PC-3 (cell line): ENCODE measurements around the gene ST6GALNAC3. TPM values are rescaled to one million over a fixed set of nuclear protein-coding genes. Genes with fewer than 3 reads are reported as not detected.

Experiments used
- ATAC-seq: fragments of 200-7000 bp; cut with Tn5 transposase; 2 replicates; pipeline ENCODE4 v1.9.1; 2020; ENCODE audit warnings: mild to moderate bottlenecking, moderate library complexity
- BruUV-seq: library from RNA; stranded (reverse); fragments of 400-500 nt; replicated peaks from 2 replicates; lab custom pipeline; 2021; lab: Mats Ljungman, UMichigan
- CTCF ChIA-PET: fragments of 300-600 bp; sonication (Branson Sonifier 250); formaldehyde crosslinking; loops from one replicate; lab custom pipeline; 2022; ENCODE audit warnings: antibody characterized with exemption; lab: Charles Lee
- POLR2A ChIA-PET: fragments of 300-600 bp; sonication (Branson Sonifier 250); formaldehyde crosslinking; loops from one replicate; lab custom pipeline; 2022; ENCODE audit warnings: antibody characterized with exemption; ENCODE audit not compliant: unreplicated experiment; lab: Charles Lee
- DNase-seq: peaks from one replicate; pipeline ENCODE4 v3.0.0-alpha.2; 2015
- H2AFZ ChIP-seq: fragments of 300-600 bp; sonication (generic); 2 replicates; pipeline ENCODE4 v1.6.0; 2016; ENCODE audit warnings: antibody characterized with exemption, low read length
- H3F3A ChIP-seq: fragments of 300-600 bp; sonication (generic); one replicate; pipeline ENCODE4 v1.6.0; 2017; ENCODE audit warnings: antibody characterized with exemption, low read length, control low read depth, mild to moderate bottlenecking; ENCODE audit not compliant: unreplicated experiment
- H3K27ac ChIP-seq: fragments of 300-600 bp; sonication (generic); 2 replicates; pipeline ENCODE4 v1.5.1; 2016; ENCODE audit warnings: mild to moderate bottlenecking, low read length
- H3K27me3 ChIP-seq: fragments of 300-600 bp; sonication (generic); 2 replicates; pipeline ENCODE4 v1.6.1; 2016; ENCODE audit warnings: low read length, mixed read lengths
- H3K36me3 ChIP-seq: fragments of 300-600 bp; sonication (generic); 2 replicates; pipeline ENCODE4 v1.6.1; 2016; ENCODE audit warnings: low read depth, mixed run types, low read length, mixed read lengths
- H3K4me1 ChIP-seq: fragments of 300-600 bp; sonication (generic); 2 replicates; pipeline ENCODE4 v1.5.1; 2016; ENCODE audit warnings: low read length; ENCODE audit not compliant: insufficient read depth
- H3K4me2 ChIP-seq: fragments of 300-600 bp; sonication (generic); 2 replicates; pipeline ENCODE4 v1.6.0; 2016; ENCODE audit warnings: low read length
- H3K4me3 ChIP-seq: fragments of 300-600 bp; sonication (generic); 2 replicates; pipeline ENCODE4 v1.5.1; 2016; ENCODE audit warnings: mild to moderate bottlenecking, low read length, mixed read lengths
- H3K79me2 ChIP-seq: fragments of 300-600 bp; sonication (generic); 2 replicates; pipeline ENCODE4 v1.6.1; 2017; ENCODE audit warnings: low read length, mixed read lengths
- H3K9ac ChIP-seq: fragments of 300-600 bp; sonication (generic); 2 replicates; pipeline ENCODE4 v1.6.0; 2016; ENCODE audit warnings: mild to moderate bottlenecking, low read length
- H3K9me2 ChIP-seq: fragments of 300-600 bp; sonication (generic); replicated peaks from 2 replicates; pipeline ENCODE4 v1.6.1; 2016; ENCODE audit warnings: mixed run types, low read length, mixed read lengths
- H3K9me3 ChIP-seq: fragments of 300-600 bp; sonication (generic); 2 replicates; pipeline ENCODE4 v1.6.1; 2016; ENCODE audit warnings: low read length, mixed read lengths
- H4K20me1 ChIP-seq: fragments of 300-600 bp; sonication (generic); 2 replicates; pipeline ENCODE4 v1.6.1; 2016; ENCODE audit warnings: low read length, mixed read lengths
- EZH2 ChIP-seq: fragments of 300-600 bp; sonication (generic); IDR thresholded peaks from one replicate; pipeline ENCODE4 v1.6.1; 2017; ENCODE audit warnings: antibody characterized with exemption, mild to moderate bottlenecking, low read length; ENCODE audit not compliant: unreplicated experiment
- EZH2phosphoT487 ChIP-seq: fragments of 300-600 bp; sonication (generic); IDR thresholded peaks from 2 replicates; pipeline ENCODE4 v1.6.1; 2018; ENCODE audit warnings: mild to moderate bottlenecking, antibody characterized with exemption, low read length, borderline replicate concordance
- intact Hi-C: fragments of 100-400 bp; cut with micrococcal nuclease; formaldehyde crosslinking; loops from 2 replicates; pipeline ENCODE4 v1.9.0; 2023
- total RNA-seq: library from RNA; depleted of rRNA; stranded (reverse); fragments of >200 nt; gene quantifications from 2 replicates; pipeline ENCODE4 v1.2.3, GENCODE V29; 2014
- TF ChIP-seq, protein P1 (sequence below): fragments of 300-600 bp; sonication (generic); conservative IDR thresholded peaks from 2 replicates; pipeline ENCODE4 v1.5.1; 2017; ENCODE audit warnings: antibody characterized with exemption, low read depth, mild to moderate bottlenecking, low read length

Gene ST6GALNAC3
- total RNA-seq, 1 experiment from 2014 or later = not detected

DNA sequence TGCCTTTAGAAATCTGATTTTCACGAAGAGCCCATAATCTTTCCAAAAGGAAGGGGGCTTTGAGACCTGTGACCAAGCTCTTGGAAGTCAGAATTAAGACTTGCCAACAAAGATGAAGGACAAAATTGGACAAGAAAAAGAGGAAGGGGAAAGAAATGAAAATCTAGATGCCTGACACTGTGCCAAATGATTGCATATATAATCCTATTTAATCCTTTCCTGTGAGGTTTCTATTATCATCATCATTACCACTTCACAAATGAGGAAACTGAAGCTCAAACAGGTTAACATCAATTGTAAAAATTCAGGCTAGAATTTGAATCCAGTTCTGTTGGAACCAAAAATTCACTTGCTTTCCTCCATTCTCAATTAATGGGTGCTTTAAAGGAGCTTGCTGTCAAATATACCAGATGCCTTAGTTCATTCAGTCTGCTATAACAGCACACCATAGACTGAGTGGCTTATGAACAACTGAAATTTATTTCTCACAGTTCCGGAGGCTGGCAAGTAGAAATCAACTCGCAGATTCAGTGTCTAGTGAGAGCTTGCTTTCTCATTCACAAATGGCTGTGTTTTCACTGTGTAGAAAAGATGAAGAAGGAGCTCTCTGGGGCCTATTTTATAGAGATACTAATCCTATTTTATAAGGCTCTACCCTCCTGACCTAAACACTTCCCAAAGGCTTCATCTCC, 595.2 kb downstream of the ST6GALNAC3 start:
- Histone ChIP-seq H3K4me1 (no peaks in the 10 kb centered on the region), H3K4me3 (no peak overlapping the region), H4K20me1 (no peaks in the 10 kb centered on the region), H3F3A (no peaks in the 10 kb centered on the region), H3K27me3 (0 out of 2 replicates have a peak, but pooled peaks cover 2% of the 10 kb centered on the region), H3K9ac (no peak overlapping the region), H3K9me2 (no peaks in the 10 kb centered on the region), H3K79me2 (no peaks in the 10 kb centered on the region), H3K36me3 (no peaks in the 10 kb centered on the region), H2AFZ (no peak overlapping the region), H3K4me2 (no peak overlapping the region), H3K27ac (no peak overlapping the region), H3K9me3 (no peaks in the 10 kb centered on the region)
- CTCF ChIA-PET = no interaction called here
- DNase-seq (no peak), ATAC-seq (no peak)
- TF ChIP-seq EZH2phosphoT487 (no peak), EZH2 (no peak)
- TF ChIP-seq, protein P1, sequence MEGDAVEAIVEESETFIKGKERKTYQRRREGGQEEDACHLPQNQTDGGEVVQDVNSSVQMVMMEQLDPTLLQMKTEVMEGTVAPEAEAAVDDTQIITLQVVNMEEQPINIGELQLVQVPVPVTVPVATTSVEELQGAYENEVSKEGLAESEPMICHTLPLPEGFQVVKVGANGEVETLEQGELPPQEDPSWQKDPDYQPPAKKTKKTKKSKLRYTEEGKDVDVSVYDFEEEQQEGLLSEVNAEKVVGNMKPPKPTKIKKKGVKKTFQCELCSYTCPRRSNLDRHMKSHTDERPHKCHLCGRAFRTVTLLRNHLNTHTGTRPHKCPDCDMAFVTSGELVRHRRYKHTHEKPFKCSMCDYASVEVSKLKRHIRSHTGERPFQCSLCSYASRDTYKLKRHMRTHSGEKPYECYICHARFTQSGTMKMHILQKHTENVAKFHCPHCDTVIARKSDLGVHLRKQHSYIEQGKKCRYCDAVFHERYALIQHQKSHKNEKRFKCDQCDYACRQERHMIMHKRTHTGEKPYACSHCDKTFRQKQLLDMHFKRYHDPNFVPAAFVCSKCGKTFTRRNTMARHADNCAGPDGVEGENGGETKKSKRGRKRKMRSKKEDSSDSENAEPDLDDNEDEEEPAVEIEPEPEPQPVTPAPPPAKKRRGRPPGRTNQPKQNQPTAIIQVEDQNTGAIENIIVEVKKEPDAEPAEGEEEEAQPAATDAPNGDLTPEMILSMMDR = no peak
- intact Hi-C loops = no loop called here
- BruUV-seq = no TSS peak
- POLR2A ChIA-PET = no interaction called here

DNA sequence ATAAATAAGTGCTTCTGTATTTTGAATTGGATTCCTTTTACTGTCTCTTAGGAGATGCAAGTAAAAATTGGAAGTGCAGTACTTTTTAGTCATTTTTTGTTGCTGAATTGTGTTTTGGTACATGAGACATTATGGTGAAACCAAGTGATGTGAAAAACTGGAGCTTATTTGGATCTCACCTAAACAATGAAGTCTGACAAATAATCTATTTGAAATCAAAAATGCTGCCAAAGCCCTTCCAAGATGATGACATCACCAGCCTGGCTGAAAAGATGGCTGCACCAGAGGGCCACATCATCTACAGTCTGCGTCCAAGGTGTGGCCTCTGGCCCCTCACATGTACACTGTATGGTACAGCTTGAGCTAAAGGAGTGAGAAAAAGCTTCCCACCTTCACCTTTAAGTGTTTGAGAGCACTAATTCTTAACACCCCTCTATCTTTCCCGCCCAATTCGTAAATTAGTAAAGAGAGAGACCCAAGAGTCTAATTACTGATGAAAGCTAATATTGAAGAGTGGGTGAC, 600.2 kb downstream of the ST6GALNAC3 start:
- DNase-seq (no peak), ATAC-seq (no peak)
- no peaks in the 10 kb centered on the region for H3K4me1 ChIP-seq
- no peaks in the 10 kb centered on the region for H3K36me3 ChIP-seq
- POLR2A ChIA-PET = no interaction called here
- CTCF ChIA-PET = no interaction called here
- no TSS peak for BruUV-seq
- no peaks in the 10 kb centered on the region for H3F3A ChIP-seq
- H3K4me2 ChIP-seq = no peak overlapping the region
- 0 out of 2 replicates have a peak, but pooled peaks cover 7% of the 10 kb centered on the region for H3K27me3 ChIP-seq
- no peak overlapping the region for H3K27ac ChIP-seq
- TF ChIP-seq EZH2 (no peak), EZH2phosphoT487 (no peak)
- intact Hi-C loops = no loop called here
- no peaks in the 10 kb centered on the region for H3K9me2 ChIP-seq
- no peaks in the 10 kb centered on the region for H3K79me2 ChIP-seq
- H3K4me3 ChIP-seq = no peak overlapping the region
- no peak overlapping the region for H3K9ac ChIP-seq
- H3K9me3 ChIP-seq = no peaks in the 10 kb centered on the region
- no peak overlapping the region for H2AFZ ChIP-seq
- no peaks in the 10 kb centered on the region for H4K20me1 ChIP-seq

DNA sequence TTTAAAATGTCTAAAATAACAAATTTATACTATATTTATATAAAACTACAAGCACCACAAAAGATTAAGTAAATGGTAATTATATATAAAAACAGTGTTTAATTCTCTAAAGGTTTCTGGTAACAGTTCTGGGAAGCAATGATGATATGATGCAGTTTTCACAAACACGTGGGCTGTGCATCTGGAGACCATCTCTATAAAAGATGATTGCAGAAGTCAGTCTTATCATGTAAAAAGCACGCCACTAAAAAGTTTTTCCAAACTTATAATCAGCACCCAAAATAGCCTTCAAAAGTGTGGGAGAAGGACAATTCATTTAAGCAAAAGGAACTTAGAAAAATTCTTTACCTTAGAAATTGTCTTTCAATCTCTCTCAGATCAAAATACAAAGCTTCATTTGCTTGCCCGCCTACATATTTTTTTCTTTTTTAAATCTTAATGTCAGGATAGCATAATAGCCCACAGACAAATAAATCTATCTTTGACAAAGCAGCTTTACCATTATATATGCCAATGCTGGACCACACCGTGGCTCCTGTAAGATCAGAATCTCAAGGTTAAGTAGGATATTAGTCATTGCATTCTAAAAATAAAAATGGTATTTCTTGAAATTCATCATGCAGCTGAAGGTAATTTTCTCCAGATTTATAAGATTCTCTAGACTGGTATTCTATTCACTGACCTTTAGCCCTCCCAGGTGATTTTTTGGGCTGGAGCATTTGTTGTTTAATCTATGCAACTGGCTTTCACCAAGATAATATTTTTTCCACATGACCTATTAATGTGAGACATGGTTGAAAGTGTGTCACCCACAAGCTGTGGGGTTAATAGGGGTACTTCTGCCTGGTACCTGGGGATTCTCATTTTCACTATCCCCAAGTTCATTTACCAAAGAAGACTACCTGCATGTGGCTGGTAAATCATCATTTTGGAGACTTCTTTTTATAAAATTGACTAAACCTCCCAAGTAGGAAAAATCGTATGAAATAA, 603.2 kb downstream of the ST6GALNAC3 start:
- Histone ChIP-seq H3K27me3 (0 out of 2 replicates have a peak, but pooled peaks cover 7% of the 10 kb centered on the region), H3K27ac (no peak overlapping the region), H3K9me3 (no peaks in the 10 kb centered on the region), H4K20me1 (no peaks in the 10 kb centered on the region), H3K36me3 (no peaks in the 10 kb centered on the region), H3K79me2 (no peaks in the 10 kb centered on the region), H3K4me1 (no peaks in the 10 kb centered on the region), H3K9me2 (no peaks in the 10 kb centered on the region), H3K4me3 (no peak overlapping the region), H2AFZ (no peak overlapping the region), H3K4me2 (no peak overlapping the region), H3F3A (no peaks in the 10 kb centered on the region), H3K9ac (no peak overlapping the region)
- ChIA-PET POLR2A (no interaction called here), CTCF (no interaction called here)
- ATAC-seq (no peak), DNase-seq (no peak)
- TF ChIP-seq, protein P1 = no peak
- TF ChIP-seq EZH2 (no peak), EZH2phosphoT487 (no peak)
- intact Hi-C loops = no loop called here
- no TSS peak for BruUV-seq
